Anterior cingulate cortex (tissue), 58 donors: ENCODE measurements around the gene LRWD1.
A peak's percentile ranks its signal among the peaks of the same experiment; 100 is the strongest.
"Not testable (repeated sequence)": the region's sequence is repeated elsewhere in the genome, so short reads cannot be mapped to it uniquely, and the experiment has no call there.

Experiments used
- DNase-seq, 58 donors: peaks; one replicate each; lab custom pipeline; 2025; lab: John Stamatoyannopoulos, UW

LRWD1 gene

GRCh38 chr7:102439963-102440795, 24.6 kb upstream of the LRWD1 start:
- peak in 2 of 58 donors; percentile 10 to 13 for DNase-seq

GRCh38 chr7:102444961-102445673, 19.7 kb upstream of the LRWD1 start:
- no peak for DNase-seq

GRCh38 chr7:102445674-102446071, 19.1 kb upstream of the LRWD1 start:
- DNase-seq = no peak

GRCh38 chr7:102446387-102447156, 18.2 kb upstream of the LRWD1 start:
- no peak for DNase-seq

GRCh38 chr7:102447311-102447710, 17.5 kb upstream of the LRWD1 start:
- DNase-seq = no peak

GRCh38 chr7:102449136-102449535, 15.6 kb upstream of the LRWD1 start:
- DNase-seq = no peak

GRCh38 chr7:102450242-102450641, 14.5 kb upstream of the LRWD1 start:
- peak in 9 of 58 donors; percentile 8 to 50 (median 31) for DNase-seq

- no peak for DNase-seq
Observed at GRCh38 chr7:102451371-102452054, 13.3 kb upstream of the LRWD1 start.

- no peak for DNase-seq
Observed at GRCh38 chr7:102452451-102452850, 12.3 kb upstream of the LRWD1 start.

GRCh38 chr7:102453319-102453718, 11.5 kb upstream of the LRWD1 start:
- no peak for DNase-seq

- DNase-seq = no peak
Observed at GRCh38 chr7:102454468-102454867, 10.3 kb upstream of the LRWD1 start.

GRCh38 chr7:102454932-102455331, 9.9 kb upstream of the LRWD1 start:
- not testable (repeated sequence) for DNase-seq

- DNase-seq = no peak
Observed at GRCh38 chr7:102455596-102455995, 9.2 kb upstream of the LRWD1 start.

- peak in 1 of 58 donors; percentile 43 for DNase-seq
Observed at GRCh38 chr7:102456327-102456726, 8.5 kb upstream of the LRWD1 start.

- DNase-seq = no peak
Observed at GRCh38 chr7:102457352-102457924, 7.3 kb upstream of the LRWD1 start.

GRCh38 chr7:102459221-102459844, 5.5 kb upstream of the LRWD1 start:
- DNase-seq = no peak

- no peak for DNase-seq
Observed at GRCh38 chr7:102460467-102460866, 4.3 kb upstream of the LRWD1 start.

GRCh38 chr7:102463841-102464576, 775 bp upstream of the LRWD1 start:
- DNase-seq = peak in 1 of 58 donors; percentile 32

- no peak for DNase-seq
Observed at GRCh38 chr7:102466097-102466496, 1.3 kb downstream of the LRWD1 start.
